H1 (cell line): ENCODE measurements around the gene VPS26A. TPM values are rescaled to one million over a fixed set of nuclear protein-coding genes. Genes with fewer than 3 reads are reported as not detected.

Source experiments
- EZH2 ChIP-seq: fragments of 200-600 bp; sonication (generic); IDR thresholded peaks from 2 replicates; pipeline ENCODE4 v1.7.1; 2012; ENCODE audit warnings: low read depth, mild to moderate bottlenecking, moderate library complexity, low read length, inconsistent platforms; ENCODE audit not compliant: severe bottlenecking
- KDM4A ChIP-seq: IDR thresholded peaks from one replicate; pipeline ENCODE4 v1.7.1; 2012; ENCODE audit warnings: low read depth, mild to moderate bottlenecking, moderate library complexity, low read length, inconsistent platforms; ENCODE audit not compliant: severe bottlenecking
- MAX ChIP-seq: IDR thresholded peaks from 2 replicates; pipeline ENCODE4 v1.6.1; 2012; ENCODE audit warnings: inconsistent platforms
- POLR2A ChIP-seq, 2 experiments: IDR thresholded peaks; 1 replicate in 1 of 2; 2 replicates in 1 of 2; pipeline ENCODE4 v1.6.1; 2011; ENCODE audit warnings: low read depth in 2 of 2, low read length in 2 of 2, mild to moderate bottlenecking in 2 of 2; ENCODE audit errors: control extremely low read depth in 1 of 2
- SAP30 ChIP-seq: fragments of 300-600 bp; sonication (generic); IDR thresholded peaks from 2 replicates; pipeline ENCODE4 v1.7.1; 2012; ENCODE audit warnings: low read length, moderate library complexity, mild to moderate bottlenecking, inconsistent platforms; ENCODE audit not compliant: insufficient read depth, insufficient replicate concordance
- SIN3A ChIP-seq, 2 experiments: IDR thresholded peaks in 1 of 2; conservative IDR thresholded peaks in 1 of 2; 2 replicates each; pipeline ENCODE4 v1.6.1; 2011 to 2012; ENCODE audit warnings: low read length in 2 of 2, improper control_type of control experiment in 1 of 2, low read depth in 1 of 2, mild to moderate bottlenecking in 1 of 2
- SP4 ChIP-seq: IDR thresholded peaks from 2 replicates; pipeline ENCODE4 v1.6.1; 2012; ENCODE audit warnings: low read length, inconsistent platforms
- polyA plus RNA-seq, 7 experiments: library from polyadenylated mRNA; depleted of rRNA in 3 of 7; stranded (reverse) in 5 of 7; unstranded in 2 of 7; fragments of >200 nt in 5 of 7; fragments of 200-250 nt in 2 of 7; gene quantifications; 1 replicate in 5 of 7; 2 replicates in 1 of 7; 4 replicates in 1 of 7; pipeline versions ENCODE4 v1.2.1 to v1.2.3, GENCODE V29; 2011 to 2013; ENCODE audit warnings: missing spikeins in 2 of 7, mixed read lengths in 2 of 7
- total RNA-seq: library from RNA; stranded (reverse); fragmentation: NEBNext Ultra II Directional; extraction: Animal tissue kit (Norgen Biotek cat#: 25700); gene quantifications from 2 replicates; pipeline ENCODE4 v1.2.1, GENCODE V29; 2021

VPS26A gene
- total and polyA plus RNA-seq, 2 of the 8 experiments (the other 6 are each of a cell fraction or from before 2014, with no cell fraction given) = 10.7 to 44.8 TPM

- TF ChIP-seq EZH2 (no peak), SP4 (no peak), SIN3A (conservative IDR thresholded peaks at IDR 0.05 in 1 of 2, IDR thresholded peaks at IDR 0.05 in 1 of 2; ENCODE audit: low read depth in 1 of 2, low read length in 2 of 2) (no peak), POLR2A (IDR thresholded peaks at IDR 0.05; ENCODE audit: control extremely low read depth in 1 of 2, low read depth in 2 of 2, low read length in 2 of 2) (no peak), KDM4A (no peak), SAP30 (no peak), MAX (no peak)
Measured at GRCh38 chr10:69107699-69108098, 16.3 kb upstream of the VPS26A start (continued).
